GM18502 (cell line): Measurements from ENCODE around the gene TNNC1.

Experiments used
- ATAC-seq: cut with Tn5 transposase; IDR thresholded peaks from one replicate; pipeline ENCODE4 v1.9.1; 2021; ENCODE audit warnings: mild to moderate bottlenecking; ENCODE audit not compliant: unreplicated experiment, poor library complexity

Gene TNNC1

DNA sequence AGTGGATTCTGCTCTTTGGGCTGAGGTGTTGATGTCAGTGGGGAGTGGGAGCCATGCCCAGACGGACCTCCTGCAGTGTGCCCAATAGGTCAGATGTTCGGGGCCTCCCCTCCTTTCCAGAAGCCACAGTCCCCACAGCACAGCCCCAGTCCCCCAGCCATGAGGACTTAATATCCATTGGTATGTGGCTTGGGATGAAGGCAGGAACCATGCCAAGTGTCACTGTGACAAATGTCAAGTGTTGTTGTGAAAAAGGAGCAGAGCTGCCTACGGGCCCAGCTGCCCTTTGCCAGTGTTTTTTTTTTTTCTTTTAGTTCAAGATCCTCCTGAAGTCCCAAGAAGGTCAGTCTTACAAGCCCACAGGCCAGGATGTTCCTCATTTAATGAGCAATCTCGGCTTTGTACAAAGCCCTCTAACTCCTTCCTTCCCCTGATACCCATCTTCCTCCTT lies 21.1 kb downstream of the TNNC1 start:
- ATAC-seq: no peak

- ATAC-seq: no peak
These were observed 21.6 kb downstream of the TNNC1 start for GRCh38 chr3:52432225-52432624.

DNA sequence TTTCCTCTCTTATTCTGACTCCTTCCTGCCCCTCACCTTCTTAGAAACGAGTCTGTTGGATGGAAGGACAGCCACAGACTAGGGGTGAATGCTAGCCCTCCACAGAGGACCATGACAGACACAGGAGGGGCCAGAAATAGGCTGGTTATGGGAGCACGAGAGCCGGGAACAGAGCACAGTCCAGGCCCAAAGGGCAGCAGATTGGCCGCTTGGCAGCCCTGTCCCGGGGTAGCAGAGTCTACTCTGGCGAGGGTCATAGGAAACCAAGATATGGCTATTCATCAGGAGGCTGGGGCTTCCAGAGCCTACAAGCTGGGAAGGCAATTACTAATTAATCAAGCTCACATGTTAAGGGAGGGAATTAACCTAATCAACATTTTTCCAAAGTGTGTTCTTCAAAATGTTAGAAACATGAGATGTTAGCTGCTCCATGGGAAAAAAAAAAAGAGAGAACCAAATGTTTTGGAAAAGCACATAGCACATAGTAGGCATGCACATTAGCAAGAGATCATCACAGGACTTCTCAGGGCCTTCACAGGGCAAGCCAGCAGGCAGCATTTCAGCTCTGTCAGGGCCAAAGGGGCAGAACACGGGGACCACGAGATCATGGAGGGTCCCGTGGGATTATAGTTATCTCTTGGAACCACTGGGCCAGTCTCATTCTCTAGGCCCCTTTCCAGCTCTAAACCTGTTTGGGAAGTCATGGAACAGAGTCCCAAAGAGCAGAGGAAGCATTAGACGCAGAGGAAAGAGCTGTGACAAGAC lies 22.2 kb downstream of the TNNC1 start:
- ATAC-seq: no peak

GRCh38 chr3:52430416-52430810 lies 23.4 kb downstream of the TNNC1 start:
- no peak for ATAC-seq

GRCh38 chr3:52429779-52430415 lies 23.9 kb downstream of the TNNC1 start:
- ATAC-seq: no peak

- no peak for ATAC-seq
These were observed 24.8 kb downstream of the TNNC1 start for GRCh38 chr3:52429031-52429430.

GRCh38 chr3:52428151-52429005 lies 25.5 kb downstream of the TNNC1 start:
- no peak for ATAC-seq

DNA sequence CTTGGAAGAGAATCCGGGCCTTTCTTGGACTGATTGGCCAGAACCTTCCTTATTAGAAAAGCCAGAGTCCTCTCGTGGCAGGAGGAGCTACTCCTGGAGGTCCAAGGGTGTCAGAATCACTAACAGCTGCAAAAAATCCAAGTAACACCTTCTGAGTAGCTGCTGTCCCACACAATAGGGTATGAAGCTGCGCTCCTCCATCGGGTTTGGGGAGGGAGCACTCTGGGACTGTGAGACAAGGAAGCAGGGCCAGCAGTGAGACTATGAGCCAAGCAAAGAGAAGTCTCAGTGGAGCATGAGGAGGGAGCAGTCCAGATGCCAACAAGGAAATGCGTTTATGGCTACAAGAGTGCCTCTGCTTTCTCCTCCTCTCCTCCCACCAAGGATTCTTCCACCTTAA lies 30.7 kb downstream of the TNNC1 start:
- no peak for ATAC-seq

- no peak for ATAC-seq
These were observed 31.2 kb downstream of the TNNC1 start for GRCh38 chr3:52422669-52423068.

DNA sequence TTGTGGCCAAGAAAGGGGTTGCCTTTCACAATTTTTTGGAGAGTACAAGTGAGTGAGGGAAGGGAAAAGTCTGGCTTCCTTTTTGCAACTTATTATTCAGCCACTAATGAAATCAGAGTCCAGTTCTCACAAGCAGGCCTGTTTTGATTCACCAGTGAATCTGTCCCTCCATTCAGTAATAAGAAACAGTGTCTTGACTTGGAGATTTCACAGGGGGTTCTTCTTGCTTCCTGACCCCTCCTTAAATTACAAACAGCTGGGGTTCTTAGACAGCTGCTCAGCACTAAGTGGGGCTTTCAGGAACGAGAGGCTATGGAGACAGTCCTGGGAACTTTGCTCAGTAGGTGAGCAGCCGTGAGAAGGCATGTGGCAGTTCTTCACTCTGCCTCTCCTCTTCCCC lies 33.5 kb downstream of the TNNC1 start:
- ATAC-seq: no peak

GRCh38 chr3:52415800-52416199 lies 38.0 kb downstream of the TNNC1 start:
- no peak for ATAC-seq

DNA sequence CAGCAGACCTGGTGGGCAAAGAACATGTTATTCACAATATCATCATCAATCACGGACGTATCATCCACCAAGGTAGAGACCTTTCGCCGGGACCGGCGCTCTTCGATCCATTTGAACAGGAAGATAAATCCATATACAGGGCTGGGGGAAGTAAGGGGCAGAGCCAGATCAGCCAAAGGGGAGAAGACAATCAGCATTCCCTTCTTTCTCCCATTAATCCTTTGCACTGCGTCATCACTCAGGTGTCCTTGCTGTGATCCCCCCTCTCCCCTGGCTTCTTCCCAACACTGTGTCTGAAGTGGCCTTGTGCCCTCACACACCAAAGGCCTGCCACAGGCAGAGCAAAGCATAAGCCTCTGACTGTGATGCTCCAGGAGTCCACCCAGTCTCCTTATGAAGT lies 45.4 kb downstream of the TNNC1 start:
- no peak for ATAC-seq

GRCh38 chr3:52407779-52408178 lies 46.1 kb downstream of the TNNC1 start:
- ATAC-seq: no peak

- ATAC-seq: no peak
These were observed 46.9 kb downstream of the TNNC1 start for GRCh38 chr3:52406791-52407510.

DNA sequence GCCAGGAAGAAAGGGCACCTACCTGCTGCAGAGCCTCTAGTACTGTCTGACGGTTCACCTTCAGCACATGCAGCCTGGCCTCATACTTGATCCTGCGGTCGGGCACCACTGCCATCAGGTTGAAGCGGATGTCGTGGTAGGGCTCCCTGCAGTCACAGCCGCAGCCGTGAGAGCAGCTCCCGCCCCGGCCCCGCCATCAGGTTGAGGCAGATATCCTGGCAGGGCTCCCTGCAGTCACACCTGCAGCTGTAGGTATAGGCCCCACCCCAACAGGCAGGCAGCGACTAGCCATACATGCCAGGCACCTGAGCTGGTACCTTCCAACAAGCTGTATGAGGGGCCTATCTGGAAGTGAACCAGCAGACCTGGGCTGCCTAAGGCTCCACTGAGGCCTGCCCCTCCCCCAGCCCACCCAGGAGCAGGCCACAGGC lies 47.6 kb downstream of the TNNC1 start:
- no peak for ATAC-seq

GRCh38 chr3:52405601-52406110 lies 48.2 kb downstream of the TNNC1 start:
- ATAC-seq: no peak

DNA sequence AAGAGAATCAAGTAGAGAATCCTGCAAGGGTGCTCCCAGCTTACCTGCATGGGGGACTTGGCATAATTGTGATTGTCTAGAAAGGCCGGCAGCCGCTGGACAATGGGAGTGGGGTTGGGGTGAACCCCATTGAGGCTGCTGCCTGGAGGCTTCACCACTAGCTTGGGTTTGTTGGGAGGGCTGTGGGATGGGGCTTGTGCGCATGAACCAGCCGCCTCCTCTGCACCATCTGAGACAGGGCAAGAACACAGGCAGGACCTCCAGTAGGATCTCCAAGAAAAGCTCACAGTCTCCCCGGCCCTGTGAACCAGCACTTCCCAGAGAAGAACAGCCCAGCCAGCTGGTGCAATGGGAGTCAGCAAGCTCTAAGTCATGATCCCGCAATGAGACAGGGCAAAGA lies 48.8 kb downstream of the TNNC1 start:
- no peak for ATAC-seq

DNA sequence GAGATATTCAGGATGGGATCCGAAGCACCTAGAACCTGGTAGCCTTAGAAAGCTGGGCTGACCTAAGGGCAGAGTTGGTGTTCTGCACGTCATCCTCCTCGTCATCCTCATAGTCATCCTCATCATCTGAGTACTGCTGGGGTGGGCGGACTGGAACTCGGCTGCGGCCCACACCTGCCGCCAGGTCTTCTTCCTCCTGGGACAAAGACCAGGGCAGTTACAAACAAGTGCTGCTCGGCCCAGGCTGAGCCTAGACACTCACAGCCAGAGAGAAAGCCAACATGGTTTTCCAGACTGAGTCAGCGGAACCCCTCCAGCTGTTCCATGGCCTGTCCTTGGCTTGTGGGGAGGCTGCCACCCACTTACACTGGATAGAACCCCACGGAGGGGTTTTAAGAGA lies 49.5 kb downstream of the TNNC1 start:
- no peak for ATAC-seq

DNA sequence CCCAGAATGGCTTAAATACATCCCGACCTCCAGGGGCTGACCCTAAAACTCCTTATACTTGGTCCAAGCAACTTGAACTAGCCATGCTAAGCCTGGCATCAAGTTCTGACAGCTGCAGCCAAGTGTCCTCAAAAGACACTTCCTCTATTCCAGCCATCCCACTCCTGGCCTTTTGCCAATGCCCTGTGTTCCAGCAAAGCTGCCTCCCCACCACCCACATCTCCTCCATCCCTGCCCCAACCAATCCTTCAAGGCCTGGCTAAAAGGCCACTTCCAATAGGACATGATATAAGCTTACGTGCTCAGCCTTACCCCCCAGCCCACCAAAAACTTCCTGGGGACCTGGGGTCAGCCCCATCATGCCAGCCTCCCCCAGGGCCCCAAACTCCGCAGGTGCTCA lies 49.9 kb downstream of the TNNC1 start:
- no peak for ATAC-seq

GRCh38 chr3:52403271-52403841 lies 50.5 kb downstream of the TNNC1 start:
- no peak for ATAC-seq
